ENCODE measurements around the gene PLOD1.

The PLOD1 gene

DNA sequence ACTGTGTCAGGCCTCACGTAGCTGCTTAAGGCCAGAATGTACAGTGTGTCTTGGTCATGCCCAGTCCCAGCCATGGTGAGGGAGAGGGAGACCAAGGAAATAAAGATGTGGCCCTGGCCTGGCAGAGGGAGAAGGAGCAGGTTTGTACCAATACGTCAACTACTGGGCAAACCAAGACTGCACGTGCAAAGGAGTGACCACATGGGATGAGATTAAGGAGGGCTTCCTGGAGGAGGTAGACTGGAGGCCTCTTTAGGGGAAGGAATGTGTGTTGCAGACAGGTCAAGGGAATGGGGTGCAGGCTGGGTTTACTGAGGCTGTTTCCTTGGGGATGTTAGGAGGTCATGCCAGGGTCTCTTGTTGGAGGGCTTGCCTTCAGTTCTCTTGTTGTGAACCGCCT, 7.8 kb downstream of the PLOD1 start:
- no peak for DNase-seq

DNA sequence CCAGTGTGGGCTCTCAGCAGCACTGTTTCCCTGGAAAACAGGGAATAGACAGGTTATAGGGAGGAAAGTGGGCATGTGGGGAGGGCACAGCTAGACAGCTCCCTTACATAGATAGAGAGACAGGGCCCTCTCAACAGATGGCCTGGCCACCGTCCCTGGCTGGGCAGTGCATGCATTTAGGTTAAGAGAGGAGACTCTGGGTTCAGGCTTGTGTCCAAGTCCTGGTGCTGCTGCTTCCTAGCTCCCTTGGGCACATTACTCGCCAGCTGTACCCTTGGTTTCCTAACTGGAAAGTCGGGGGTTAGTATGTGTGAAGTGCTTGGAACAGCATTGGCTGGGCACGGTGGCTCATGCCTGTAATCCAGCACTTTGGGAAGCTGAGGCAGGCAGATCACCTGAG, 9.1 kb downstream of the PLOD1 start:
- no peak for DNase-seq

DNA sequence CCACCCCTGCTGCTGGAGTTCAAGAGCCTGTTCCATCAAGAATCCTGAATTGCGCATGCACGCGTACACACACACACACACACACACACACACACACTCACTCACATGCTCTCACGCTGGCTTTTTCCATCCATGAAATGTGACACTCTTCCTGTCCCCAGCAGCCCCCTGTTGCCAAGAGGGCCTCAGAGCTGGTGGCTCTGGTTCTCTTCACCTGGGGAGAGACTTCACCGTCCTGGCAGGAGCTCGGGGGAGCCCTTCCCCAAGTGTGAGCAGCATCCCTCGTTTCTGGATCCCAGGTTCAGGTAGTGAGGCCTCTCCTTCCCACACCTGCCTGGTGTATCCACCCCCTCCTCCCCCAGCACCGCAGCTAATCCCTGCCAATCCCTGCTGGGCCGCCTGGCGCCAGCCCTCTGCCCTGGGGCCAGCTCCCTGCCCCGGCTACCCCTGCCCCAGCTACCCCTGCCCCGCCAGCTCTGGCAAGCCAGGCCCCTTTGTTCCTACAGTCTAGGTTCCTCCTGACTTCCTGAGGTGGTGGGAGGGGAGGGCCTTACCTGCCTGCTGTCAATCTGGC, 9.9 kb downstream of the PLOD1 start:
- DNase-seq, result no peak

DNA sequence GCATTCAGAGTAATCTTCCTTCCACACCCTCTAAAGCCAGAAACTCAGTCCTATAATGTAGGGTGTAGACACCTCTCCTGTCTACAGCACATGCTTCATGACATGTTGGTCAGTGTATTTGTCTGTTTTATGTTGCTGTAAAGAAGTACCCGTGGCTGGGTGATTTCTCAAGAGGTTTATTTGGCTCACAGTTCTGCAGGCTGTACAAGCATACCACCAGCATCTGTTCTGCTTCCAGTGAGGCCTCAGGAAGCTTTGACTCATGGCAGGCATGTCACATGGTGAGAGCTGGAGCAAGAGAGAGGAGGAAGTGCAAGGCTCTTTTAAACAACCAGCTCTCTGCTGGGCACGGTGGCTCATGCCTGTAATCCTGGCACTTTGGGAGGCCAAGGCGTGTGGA, 12.1 kb downstream of the PLOD1 start:
- no peak for DNase-seq

DNA sequence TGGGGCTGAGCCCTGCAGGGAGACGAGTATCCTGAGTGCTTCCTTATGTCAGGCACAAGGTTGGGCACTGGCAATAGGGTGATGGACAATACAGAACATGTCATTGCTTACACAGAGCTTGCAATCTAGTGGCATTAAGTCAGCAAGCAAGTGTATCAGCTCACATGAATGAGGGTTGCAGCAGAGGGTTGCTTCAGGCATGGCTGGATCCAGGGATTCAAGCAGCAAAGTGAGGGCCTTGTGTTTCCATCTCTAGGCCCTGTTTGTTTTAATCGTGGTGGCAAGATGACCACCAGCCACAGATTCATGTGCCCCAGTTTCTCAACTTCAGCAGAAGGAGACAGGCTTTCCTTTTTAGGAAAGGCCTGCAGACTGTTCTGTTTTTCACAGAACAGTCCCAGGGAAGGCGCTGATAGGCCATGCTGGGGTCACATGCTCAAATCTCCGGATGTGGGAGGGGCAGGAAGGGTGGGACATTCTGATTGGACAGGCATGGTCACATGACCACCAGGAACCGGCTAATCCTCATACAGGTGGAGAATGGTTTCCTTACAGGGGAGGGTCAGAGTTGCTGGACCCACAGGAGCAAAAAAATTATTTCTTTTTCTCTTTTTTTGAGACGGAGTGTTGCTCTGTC, 14.4 kb downstream of the PLOD1 start:
- DNase-seq, result no peak

DNA sequence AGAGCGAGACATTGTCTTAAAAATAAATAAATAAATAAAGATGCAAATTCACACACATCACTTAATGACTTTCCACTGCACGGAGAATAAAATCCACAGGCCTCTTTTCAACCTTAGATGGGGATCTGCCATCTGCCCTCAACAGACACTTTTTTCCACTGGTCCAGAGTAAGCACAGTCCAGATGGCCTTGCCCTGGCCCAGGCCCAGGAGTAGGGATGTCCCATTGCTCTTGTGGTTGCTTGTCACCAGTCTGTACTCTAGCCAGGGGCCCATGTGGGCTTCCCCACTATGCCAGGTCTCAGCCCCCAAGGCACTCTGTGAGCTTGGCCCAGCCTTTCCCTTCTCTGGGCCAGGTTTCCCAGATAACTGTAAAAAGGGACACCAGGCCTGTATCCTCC, 17.4 kb downstream of the PLOD1 start:
- DNase-seq, result no peak

DNA sequence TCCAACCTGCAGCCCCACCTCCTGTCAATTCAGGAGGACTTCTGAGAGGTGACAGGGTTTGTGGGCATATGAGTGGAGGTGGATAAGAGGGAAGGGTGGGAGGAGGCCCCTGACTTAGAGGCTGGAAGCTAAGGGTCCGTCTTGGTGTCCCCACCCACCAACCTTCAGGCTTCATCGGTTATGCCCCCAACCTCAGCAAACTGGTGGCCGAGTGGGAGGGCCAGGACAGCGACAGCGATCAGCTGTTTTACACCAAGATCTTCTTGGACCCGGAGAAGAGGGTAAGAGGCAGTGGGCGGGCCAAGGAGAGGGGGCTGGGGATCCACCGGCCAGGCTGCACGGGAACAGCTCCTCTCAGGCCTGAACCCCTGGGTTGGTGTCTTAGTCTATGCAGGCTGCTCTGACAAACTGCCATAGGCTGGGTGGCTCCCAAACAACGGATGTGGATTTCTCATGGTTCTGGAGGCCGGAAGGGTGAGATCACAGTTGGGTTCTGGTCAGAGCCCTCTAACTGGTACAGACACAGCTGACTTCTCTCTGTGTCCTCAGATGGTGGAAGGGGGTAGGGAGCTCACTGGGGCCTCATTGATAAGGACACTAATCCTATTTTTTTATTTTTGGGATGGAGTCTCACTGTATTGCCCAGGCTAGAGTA, 18.1 kb downstream of the PLOD1 start:
- no peak for DNase-seq

DNA sequence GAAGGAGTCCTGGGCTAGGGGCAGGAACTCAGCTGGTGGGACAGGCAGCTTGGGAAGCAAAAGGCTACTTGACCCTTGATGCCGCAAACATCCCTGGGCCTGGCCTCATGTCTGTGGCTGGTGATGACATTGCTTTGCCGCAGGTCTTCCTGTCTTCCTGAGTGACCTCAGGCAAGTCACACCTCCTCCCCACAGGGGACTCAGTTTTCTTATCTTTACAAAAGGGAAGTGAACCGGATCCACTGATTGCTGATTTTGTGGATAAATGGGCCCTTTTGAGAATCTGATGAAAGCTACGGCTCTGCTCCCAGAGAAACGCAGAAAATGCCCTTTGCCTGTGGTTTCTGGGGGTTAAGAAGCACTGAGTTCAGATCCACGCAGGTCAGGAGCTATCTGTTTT, 20.7 kb downstream of the PLOD1 start:
- DNase-seq, result no peak

DNA sequence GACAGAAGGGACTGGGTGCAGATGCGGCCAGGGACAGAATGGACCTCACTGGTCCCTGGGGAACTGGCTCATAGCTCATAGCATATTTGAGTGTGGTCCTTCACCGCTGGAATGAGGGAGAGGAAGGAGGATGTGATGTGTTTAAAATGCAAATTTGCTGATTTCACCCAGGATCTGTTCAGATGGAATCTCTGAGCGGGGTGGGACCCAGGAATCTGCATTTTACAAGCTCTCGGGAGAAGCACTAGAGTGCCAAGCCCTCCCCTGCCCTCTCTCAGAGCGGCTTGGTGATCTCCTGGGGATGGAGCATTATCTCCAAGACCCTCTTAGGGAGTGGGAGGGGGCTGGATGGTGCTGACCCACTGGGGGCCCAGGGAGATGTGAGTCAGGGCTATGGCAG, 22.9 kb downstream of the PLOD1 start:
- no peak for DNase-seq

DNA sequence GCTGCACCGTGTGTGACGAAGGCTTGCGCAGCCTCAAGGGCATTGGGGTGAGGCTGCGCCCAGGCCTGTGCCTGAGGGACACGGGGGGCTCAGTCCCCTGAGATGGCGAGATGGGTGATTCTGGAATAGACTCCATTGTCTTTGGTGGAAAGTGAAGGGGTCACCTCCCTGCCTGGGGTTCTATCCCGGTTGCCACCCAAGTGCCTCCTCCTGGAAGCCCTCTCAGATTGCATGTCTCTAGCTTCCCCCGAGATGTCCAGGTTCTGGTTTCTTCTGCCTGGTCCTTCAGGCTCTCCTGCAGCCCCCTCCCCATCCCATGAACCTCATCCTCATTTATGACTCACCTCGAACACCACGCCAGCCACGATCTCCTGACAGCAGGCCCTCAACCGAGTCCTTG, 23.4 kb downstream of the PLOD1 start:
- no peak for DNase-seq

DNA sequence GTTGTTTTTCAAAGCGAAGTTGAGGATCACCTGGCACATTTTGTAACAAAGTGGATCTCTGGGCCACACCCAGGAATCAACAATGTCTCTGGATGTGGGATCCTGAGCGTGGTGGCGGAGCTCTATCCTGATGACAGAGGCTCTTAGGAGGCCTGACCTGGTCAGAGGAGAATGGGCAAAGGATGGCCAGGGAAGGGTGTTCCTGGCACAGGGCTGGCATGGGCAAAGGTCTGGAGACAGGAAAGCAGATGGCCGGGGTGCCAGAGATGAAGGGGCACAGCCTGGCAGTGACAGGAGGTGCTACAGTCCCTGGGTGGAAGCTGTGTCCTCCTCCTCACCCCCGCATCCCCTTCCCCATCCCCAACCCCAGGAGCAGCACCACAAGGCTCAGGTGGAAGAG, 25.8 kb downstream of the PLOD1 start:
- DNase-seq, result no peak

DNA sequence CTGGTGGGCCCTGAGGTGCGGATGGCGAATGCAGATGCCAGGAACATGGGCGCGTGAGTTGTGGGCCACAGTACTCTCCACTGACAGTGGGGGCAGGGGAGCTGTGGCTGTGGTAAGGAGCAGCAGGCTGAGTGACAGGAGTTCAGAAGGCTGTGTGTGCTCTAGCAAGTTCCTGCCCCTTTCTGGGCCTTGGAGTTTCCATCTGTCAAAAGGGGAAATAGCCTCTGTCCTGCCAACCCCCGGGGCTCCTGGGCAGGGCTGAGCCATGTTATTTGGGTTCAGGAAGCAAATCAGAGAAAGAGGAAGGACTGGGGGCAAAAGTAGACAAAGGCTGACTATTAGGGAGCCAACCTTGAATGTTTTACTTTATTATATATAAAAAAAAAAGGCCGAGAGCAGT, 26.2 kb downstream of the PLOD1 start:
- DNase-seq, result no peak

DNA sequence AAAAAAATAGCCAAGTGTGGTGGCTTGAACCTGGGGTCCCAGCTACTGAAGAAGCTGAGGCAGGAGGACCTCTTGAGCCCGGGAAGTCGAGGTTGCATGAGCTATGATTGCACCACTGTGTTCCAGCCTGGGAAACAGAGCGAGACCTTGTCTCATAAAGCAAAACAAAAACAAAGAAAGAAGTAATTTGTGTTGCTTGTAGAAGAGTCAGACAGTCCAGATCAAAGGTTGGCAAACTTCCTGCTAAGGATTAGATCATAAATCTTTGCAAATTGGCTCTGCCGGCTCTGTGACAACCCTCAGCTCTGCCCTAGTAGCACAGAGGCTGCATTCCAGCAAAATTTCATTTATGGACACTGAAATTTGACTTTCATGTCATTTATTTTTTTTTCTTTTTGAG, 26.7 kb downstream of the PLOD1 start:
- DNase-seq, result no peak

DNA sequence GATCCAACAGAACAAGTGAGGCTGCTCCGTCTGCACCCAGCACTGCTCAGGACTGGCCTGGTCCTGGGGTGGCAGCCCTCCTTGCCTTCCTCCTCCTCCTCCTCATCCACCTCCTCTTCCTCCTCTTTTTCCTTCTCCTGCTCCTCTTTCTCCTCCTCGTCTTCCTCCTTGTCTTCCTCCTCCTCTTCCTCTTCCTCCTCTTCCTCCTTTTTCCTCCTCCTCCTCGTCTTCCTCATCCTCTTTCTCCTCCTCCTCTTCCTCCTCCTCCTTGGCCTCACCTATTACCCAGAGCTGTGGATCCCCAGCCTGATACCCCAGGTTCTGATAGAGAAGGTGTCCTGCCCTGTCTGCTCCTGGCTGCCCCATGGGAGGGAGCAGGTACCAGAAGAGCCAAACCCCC, 29.1 kb downstream of the PLOD1 start:
- DNase-seq, result no peak

DNA sequence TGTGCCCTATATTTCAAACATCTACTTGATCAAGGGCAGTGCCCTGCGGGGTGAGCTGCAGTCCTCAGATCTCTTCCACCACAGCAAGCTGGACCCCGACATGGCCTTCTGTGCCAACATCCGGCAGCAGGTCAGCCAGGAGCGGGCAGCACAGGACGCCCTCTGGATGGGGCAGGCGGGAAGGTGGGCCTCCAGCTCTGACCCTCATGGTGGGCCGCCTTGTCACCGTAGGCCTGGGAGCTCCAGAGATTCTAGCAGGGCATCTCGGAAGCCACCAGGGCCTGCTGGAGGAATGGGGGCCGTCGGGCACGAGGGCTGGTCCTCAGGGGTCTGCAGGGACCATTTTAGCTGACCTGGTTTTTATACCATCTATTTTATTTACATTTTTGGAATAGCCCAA, 30.1 kb downstream of the PLOD1 start:
- DNase-seq, result no peak

DNA sequence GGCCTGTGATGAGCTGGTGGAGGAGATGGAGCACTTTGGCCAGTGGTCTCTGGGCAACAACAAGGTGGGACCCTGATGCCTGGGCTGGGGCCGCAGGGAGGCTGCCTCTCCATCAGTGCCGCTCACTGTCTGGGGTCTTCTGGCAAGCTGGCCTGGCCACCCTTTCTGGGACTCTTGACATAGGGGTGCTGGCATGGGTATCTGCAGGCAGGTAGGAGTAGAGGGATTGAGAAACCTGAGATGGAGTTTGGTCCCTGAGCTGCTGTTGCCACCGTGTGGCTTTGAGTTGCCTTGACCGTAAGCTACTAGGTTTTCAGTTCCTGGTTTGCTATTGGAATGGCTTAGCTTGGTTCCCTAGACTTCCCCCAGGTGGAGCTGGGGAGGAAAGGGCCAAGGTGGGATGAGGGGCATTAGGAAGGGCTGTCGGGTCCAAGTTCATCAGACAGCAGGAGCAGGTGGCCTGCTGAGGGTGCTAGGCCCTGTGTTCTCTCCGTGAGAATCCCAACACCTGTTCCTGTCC, 32.6 kb downstream of the PLOD1 start:
- DNase-seq, result no peak

DNA sequence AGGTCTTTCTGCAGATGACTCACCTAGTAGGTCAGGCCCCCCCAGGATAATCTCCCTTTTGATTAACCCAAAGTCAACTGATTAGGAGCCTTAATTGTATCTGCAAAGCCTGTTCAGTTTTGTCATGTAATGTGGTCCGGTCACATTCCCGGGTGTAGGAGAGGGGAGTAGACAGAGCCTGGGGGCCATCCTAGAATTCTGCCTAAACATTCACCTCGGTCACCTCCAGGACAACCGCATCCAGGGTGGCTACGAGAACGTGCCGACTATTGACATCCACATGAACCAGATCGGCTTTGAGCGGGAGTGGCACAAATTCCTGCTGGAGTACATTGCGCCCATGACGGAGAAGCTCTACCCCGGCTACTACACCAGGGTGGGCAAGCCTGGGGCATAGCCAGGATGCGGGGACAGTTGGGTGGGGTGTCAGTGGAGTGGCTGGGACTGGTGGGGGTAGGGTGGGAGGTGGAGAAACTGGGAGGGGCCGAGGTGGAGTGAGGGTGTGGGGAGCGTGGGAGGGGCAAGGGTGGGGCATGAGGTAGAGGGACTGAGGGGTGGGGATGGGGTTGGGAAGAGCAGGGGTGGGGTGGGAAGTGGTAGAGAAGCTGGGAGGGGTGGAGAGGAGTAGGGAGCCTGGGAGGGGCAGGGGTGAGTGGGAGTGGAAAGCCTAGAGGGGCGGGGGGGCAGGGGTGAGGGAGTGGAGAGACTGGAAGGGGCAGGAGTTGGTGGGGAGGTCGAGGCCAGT, 36.1 kb downstream of the PLOD1 start:
- DNase-seq, result no peak

DNA sequence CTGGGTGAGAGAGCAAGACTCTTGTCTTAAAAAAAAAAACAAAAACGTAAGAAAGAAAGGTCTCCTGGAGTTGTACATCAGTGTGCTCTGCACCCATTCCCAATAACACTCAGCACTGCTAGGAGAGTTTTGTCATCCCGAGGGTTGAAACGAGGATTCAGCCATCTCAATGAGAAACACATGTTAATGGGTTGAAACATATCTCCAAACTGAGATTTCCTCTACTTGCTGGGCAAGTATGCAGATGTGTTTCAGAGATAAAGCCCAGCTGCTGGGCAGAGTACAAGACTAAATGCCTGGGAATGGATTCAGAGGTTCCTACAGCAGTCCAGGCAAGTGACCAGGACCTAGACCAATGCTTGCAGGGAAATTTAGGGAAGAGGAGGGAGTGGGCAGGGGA, 43.1 kb downstream of the PLOD1 start:
- DNase-seq, result no peak

DNA sequence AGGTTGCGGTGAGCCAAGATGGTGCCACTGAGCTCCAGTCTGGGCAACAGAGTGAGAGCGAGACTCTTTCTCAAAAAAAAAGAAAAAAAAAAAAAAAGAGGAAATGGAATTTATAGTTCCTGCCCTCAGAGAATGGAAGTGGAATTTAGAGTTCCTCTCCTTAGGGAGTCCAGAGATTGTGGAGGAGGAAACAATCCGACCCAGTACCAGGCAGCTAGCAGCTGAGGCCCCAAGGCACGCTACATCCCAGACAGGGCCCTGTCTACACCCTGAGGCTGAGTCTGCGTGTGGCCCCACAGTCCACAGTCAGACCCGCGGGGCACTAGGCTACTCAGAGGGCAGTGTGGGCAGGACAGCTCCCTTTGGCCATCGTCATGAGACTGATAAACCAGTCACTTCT, 43.8 kb downstream of the PLOD1 start:
- no peak for DNase-seq

DNA sequence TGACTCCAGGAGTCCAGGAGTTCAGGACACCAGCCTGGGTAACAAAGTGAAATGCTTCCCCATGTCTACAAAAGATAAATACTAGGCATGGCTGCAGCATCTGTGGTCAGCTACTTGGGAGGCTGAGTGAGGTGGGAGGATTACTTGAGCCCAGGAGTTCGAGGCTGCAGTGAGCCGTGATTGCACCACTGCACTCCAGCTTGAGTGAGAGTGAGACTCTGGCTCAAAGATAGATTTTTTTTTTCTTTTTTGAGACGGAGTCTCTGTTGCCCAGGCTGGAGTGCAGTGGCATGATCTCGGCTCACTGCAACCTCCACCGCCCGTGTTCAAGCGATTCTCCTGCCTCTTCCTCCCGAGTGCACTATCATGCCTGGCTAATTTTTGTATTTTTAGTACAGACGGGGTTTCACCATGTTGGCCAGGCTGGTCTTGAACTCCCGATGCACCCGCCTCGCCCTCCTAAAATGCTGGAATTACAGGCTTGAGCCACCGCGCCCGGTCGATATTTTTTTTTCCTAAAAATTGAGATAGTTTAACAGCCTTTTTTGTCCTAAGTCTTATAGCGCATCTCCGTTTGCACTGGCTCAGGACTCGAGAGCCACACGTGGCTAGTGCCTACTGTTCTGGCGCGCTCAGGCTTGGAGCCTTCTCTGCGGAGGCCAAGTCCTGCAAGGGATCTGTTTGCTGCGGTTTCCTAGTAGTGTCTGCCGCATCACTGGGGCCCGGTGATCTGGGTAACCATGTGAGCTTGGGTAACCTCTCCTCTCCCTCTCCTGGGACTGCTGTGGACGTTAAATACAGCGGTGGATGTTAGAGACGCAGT, 44.7 kb downstream of the PLOD1 start:
- DNase-seq, result no peak

DNA sequence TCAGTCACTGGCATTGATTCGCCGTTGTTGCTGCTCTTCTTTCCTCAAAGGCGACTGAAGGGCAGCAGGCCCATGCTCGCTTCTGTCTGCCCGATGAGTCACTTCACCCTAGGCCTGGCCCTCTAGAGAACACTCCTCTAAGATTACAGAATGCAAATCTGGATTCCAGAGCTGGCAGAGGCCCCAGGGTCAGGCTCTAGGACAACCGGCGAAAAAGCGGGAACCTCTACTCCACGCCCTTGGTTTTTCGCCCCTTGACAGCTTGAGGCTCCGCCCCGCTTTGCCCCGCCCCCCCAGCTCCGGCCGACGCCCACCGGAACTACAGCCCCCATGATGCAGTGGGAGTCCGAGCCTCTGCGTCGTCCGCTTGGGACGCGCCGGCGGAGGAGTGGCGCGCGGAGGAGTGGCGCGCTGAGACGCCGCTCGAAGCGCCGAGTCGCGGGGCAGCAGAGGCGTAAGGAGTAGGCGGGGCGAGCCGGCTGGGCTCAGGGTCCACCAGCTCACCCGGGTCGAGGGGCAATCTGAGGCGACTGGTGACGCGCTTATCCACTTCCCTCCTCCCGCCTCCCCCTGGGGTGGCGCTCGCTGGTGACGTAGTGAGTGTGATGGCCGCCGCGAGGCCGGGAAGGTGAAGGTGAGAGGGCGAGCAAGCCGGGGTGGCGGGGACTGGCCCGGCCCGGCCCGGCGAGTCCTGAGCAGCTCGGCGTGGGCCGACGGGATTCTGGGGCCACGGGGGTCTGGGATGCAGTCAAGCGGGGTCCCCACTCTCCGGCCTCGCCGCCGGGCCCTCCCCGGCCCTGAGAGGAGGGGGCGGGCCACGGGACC, 45.5 kb downstream of the PLOD1 start, which contains the start of gene MFN2:
MFN2 (plus strand) TSS at position 594 of the 825 bp plus-strand sequence. CDS start 8,725 bp downstream, outside the sequence.
- peak; percentile 95 for DNase-seq

DNA sequence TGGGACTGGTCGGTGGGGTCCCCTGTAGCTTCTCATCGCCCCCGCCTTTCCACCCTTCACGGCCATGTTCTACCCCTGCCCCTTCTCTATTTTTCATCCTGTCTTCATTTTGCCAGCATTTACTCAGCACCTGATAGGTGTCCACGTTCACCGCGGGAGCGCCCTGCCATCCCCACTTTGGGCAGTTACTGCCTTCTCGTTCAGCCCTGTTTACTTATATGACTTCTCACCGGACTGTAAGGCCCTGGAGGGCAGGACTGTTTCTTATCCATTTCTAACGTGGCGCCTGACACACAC, 46.1 kb downstream of the PLOD1 start:
- no peak for DNase-seq

Measured in activated CD8-positive, alpha-beta memory T cell treated with anti-CD3 and anti-CD28 coated beads for 24 hours (primary cell).